Renal cortex interstitium (tissue), 11 donors: Measurements from ENCODE around the gene TMEM221. TPM values are rescaled to one million over a fixed set of nuclear protein-coding genes. Genes with fewer than 3 reads are reported as not detected.

ENCODE experiments used
- DNase-seq, 11 donors: peaks; one replicate each; pipeline ENCODE4 v3.0.0-alpha.2; 2013; ENCODE audit warnings: low read depth in 9 of 11, low spot score in 4 of 11; ENCODE audit errors: extremely low read depth in 1 of 11
- polyA plus RNA-seq, 3 donors: library from polyadenylated mRNA; unstranded; fragments of 120-200 nt; gene quantifications; one replicate each; pipeline ENCODE4 v1.2.1, GENCODE V29; 2013; ENCODE audit not compliant: insufficient read length in 3 of 3

The TMEM221 gene
- polyA plus RNA-seq, 3 donors: 2.8 to 4.1 (median 3.3) TPM

- no peak for DNase-seq
Observed at GRCh38 chr19:17419154-17419620, 29.3 kb downstream of the TMEM221 start.

- no peak for DNase-seq
Observed at GRCh38 chr19:17418710-17419109, 29.8 kb downstream of the TMEM221 start.

- no peak for DNase-seq
Observed at GRCh38 chr19:17415121-17415520, 33.3 kb downstream of the TMEM221 start.

- no peak for DNase-seq
Observed at GRCh38 chr19:17414097-17414496, 34.4 kb downstream of the TMEM221 start.

GRCh38 chr19:17411801-17412200 lies 36.7 kb downstream of the TMEM221 start:
- no peak for DNase-seq

- DNase-seq: no peak
Observed at GRCh38 chr19:17409990-17410389, 38.5 kb downstream of the TMEM221 start.

GRCh38 chr19:17406887-17407196 lies 41.6 kb downstream of the TMEM221 start:
- DNase-seq: no peak

- no peak for DNase-seq
Observed at GRCh38 chr19:17406046-17406886, 42.2 kb downstream of the TMEM221 start.

GRCh38 chr19:17405250-17406045 lies 43.0 kb downstream of the TMEM221 start, which contains the start of gene BST2:
BST2 (minus strand) TSS chr19:17405630; CDS start chr19:17405575, 55 bp downstream.
- DNase-seq: peak in 1 of 11 donors; percentile 80

- no peak for DNase-seq
Observed at GRCh38 chr19:17404621-17405249, 43.7 kb downstream of the TMEM221 start.

- no peak for DNase-seq
Observed at GRCh38 chr19:17404015-17404414, 44.5 kb downstream of the TMEM221 start.

GRCh38 chr19:17402982-17403855 lies 45.2 kb downstream of the TMEM221 start:
- no peak for DNase-seq

- DNase-seq: no peak
Observed at GRCh38 chr19:17401628-17402027, 46.8 kb downstream of the TMEM221 start.

- no peak for DNase-seq
Observed at GRCh38 chr19:17398902-17399527, 49.5 kb downstream of the TMEM221 start.

GRCh38 chr19:17394891-17395415 lies 53.5 kb downstream of the TMEM221 start:
- DNase-seq: no peak

GRCh38 chr19:17393914-17394313 lies 54.6 kb downstream of the TMEM221 start, which contains the start of gene CCDC194:
CCDC194 (minus strand) TSS chr19:17394196; CDS start chr19:17394158, 38 bp downstream.
- DNase-seq: no peak

- DNase-seq: no peak
Observed at GRCh38 chr19:17393002-17393401, 55.5 kb downstream of the TMEM221 start.
